K562 (cell line): ENCODE data around the gene MATN4.

ENCODE experiments used
- ETV5 ChIP-seq: sonication (generic); formaldehyde crosslinking; IDR thresholded peaks from 2 replicates; pipeline ENCODE4 v1.4.0; 2020; ENCODE audit warnings: low read depth, mild to moderate bottlenecking, missing genetic modification reagents
- POLR2A ChIP-seq: fragments of 450-650 bp; conservative IDR thresholded peaks from 2 replicates; pipeline ENCODE4 v1.6.1; 2016
- ZNF224 ChIP-seq: sonication (generic); formaldehyde crosslinking; IDR thresholded peaks from 2 replicates; pipeline ENCODE4 v1.8.0; 2022; ENCODE audit warnings: mild to moderate bottlenecking, missing genetic modification reagents
- ZNF644 ChIP-seq: fragments of 200-800 bp; sonication (Bioruptor generic); IDR thresholded peaks from 2 replicates; pipeline ENCODE4 v1.6.1; 2016; ENCODE audit warnings: low read depth, missing genetic modification characterization, missing compliant biosample characterization
- ZNF77 ChIP-seq: fragments of 250-450 bp; sonication (Bioruptor Pico); IDR thresholded peaks from 2 replicates; pipeline ENCODE4 v1.5.0; 2020
- TF ChIP-seq, protein P1 (sequence below), 3 experiments: IDR thresholded peaks in 2 of 3; conservative IDR thresholded peaks in 1 of 3; 2 replicates each; pipeline ENCODE4 v1.5.1; 2011 to 2012; ENCODE audit warnings: low read length in 3 of 3, mild to moderate bottlenecking in 3 of 3, control low read depth in 2 of 3, improper control_type of control experiment in 1 of 3, inconsistent platforms in 1 of 3, low read depth in 1 of 3, mixed read lengths in 1 of 3, moderate library complexity in 1 of 3; ENCODE audit not compliant: insufficient read depth in 2 of 3
- TF ChIP-seq, protein P2 (sequence below): IDR thresholded peaks from 3 replicates; pipeline ENCODE4 v1.6.1; 2011; ENCODE audit warnings: borderline replicate concordance, mild to moderate bottlenecking, moderate library complexity; ENCODE audit not compliant: insufficient read length; ENCODE audit errors: extremely low read depth

DNA sequence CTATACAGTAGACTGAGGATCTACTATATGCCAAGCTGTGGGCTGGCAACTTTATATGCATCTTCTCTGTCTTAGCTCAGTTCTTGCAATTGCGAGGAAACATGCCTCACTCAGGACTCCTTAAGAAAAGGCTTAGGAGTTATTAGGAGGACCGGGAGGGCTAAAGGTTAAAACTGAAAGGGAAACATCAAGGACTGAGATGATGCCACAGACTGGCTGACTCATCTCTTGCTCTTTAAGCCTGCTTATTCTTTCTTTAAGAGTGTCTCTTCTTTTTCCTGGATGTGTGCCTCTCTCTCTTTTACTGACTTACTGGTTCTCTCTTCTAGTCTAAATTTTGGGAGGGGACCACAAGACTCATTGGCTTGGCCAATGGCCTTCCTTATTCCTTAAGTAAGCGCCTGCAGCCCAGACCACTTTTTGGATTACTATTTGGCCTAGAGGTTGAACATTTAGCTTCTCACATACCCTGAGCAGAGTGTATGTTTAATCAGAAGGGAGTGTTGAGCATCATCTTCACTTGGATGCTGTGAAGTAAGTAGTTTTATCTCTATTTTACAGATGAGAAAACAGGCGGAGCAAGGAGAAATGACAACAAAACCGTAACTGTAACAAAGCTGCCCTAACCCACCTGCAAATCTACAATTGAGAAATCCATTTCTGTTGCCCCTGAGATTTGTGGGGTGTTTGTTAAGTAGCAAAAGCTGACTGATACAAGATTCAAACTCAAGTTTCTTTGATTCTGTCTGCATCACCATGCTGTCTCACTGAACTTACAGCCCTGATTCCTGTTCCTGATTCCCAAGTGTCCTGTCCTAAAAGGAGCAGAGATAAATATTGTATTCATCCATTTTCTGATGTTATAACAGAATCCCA lies 47.3 kb upstream of the MATN4 start:
- TF ChIP-seq POLR2A (no peak), ZNF224 (CRISPR knock-in tag) (no peak), ETV5 (CRISPR knock-in tag) (no peak), ZNF644 (tag) (no peak), ZNF77 (CRISPR knock-in tag) (no peak)
- TF ChIP-seq, protein P1, sequence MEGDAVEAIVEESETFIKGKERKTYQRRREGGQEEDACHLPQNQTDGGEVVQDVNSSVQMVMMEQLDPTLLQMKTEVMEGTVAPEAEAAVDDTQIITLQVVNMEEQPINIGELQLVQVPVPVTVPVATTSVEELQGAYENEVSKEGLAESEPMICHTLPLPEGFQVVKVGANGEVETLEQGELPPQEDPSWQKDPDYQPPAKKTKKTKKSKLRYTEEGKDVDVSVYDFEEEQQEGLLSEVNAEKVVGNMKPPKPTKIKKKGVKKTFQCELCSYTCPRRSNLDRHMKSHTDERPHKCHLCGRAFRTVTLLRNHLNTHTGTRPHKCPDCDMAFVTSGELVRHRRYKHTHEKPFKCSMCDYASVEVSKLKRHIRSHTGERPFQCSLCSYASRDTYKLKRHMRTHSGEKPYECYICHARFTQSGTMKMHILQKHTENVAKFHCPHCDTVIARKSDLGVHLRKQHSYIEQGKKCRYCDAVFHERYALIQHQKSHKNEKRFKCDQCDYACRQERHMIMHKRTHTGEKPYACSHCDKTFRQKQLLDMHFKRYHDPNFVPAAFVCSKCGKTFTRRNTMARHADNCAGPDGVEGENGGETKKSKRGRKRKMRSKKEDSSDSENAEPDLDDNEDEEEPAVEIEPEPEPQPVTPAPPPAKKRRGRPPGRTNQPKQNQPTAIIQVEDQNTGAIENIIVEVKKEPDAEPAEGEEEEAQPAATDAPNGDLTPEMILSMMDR (IDR thresholded peaks at IDR 0.05 in 2 of 3, conservative IDR thresholded peaks at IDR 0.05 in 1 of 3; ENCODE audit: insufficient read depth in 2 of 3, low read depth in 1 of 3, low read length in 3 of 3), result no peak
- TF ChIP-seq, protein P2, sequence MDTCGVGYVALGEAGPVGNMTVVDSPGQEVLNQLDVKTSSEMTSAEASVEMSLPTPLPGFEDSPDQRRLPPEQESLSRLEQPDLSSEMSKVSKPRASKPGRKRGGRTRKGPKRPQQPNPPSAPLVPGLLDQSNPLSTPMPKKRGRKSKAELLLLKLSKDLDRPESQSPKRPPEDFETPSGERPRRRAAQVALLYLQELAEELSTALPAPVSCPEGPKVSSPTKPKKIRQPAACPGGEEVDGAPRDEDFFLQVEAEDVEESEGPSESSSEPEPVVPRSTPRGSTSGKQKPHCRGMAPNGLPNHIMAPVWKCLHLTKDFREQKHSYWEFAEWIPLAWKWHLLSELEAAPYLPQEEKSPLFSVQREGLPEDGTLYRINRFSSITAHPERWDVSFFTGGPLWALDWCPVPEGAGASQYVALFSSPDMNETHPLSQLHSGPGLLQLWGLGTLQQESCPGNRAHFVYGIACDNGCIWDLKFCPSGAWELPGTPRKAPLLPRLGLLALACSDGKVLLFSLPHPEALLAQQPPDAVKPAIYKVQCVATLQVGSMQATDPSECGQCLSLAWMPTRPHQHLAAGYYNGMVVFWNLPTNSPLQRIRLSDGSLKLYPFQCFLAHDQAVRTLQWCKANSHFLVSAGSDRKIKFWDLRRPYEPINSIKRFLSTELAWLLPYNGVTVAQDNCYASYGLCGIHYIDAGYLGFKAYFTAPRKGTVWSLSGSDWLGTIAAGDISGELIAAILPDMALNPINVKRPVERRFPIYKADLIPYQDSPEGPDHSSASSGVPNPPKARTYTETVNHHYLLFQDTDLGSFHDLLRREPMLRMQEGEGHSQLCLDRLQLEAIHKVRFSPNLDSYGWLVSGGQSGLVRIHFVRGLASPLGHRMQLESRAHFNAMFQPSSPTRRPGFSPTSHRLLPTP, result no peak
